SK-N-SH (cell line): ENCODE data around the gene LHX4. TPM values are rescaled to one million over a fixed set of nuclear protein-coding genes. Genes with fewer than 3 reads are reported as not detected.

Experiments
- CTCF ChIA-PET: fragments of 300-600, 350-600 bp; formaldehyde crosslinking; extraction: SDS; loops from one replicate; lab custom pipeline; 2021; lab: Yijun Ruan, JAX
- POLR2A ChIA-PET: fragments of 350-600 bp; sonication (Branson Sonifier 250); formaldehyde crosslinking; extraction: SDS; loops from one replicate; lab custom pipeline; 2020; ENCODE audit warnings: antibody characterized with exemption, inconsistent platforms; lab: Yijun Ruan, JAX
- DNase-seq: peaks from one replicate; pipeline ENCODE4 v3.0.0; 2012
- H2AFZ ChIP-seq: fragments of 200-600 bp; sonication (generic); 2 replicates; pipeline ENCODE4 v1.8.1; 2016; ENCODE audit warnings: antibody characterized with exemption, mild to moderate bottlenecking, low read depth
- H3F3A ChIP-seq: fragments of 200-600 bp; sonication (generic); replicated peaks from 2 replicates; pipeline ENCODE3; 2016; ENCODE audit warnings: antibody characterized with exemption, mild to moderate bottlenecking; ENCODE audit not compliant: insufficient read depth
- H3K27ac ChIP-seq, 2 experiments: fragments of 200-500 bp in 1 of 2; fragments of 200-600 bp in 1 of 2; sonication (Bioruptor generic) in 1 of 2; sonication (generic), shearing (Covaris generic) in 1 of 2; 2 replicates each; pipeline versions ENCODE4 v1.5.1 to v1.6.1; 2014 to 2016; ENCODE audit warnings: low read depth in 2 of 2, inconsistent platforms in 1 of 2, low read length in 1 of 2, mild to moderate bottlenecking in 1 of 2, mixed read lengths in 1 of 2
- H3K27me3 ChIP-seq: fragments of 200-600 bp; sonication (generic), shearing (Covaris generic); 2 replicates; pipeline ENCODE4 v1.6.1; 2016; ENCODE audit warnings: mixed run types; ENCODE audit not compliant: insufficient read depth
- H3K36me3 ChIP-seq, 2 experiments: fragments of 200-500 bp in 1 of 2; fragments of 200-600 bp in 1 of 2; sonication (Bioruptor generic) in 1 of 2; sonication (generic) in 1 of 2; replicated peaks in 1 of 2; 2 replicates each; pipeline versions ENCODE3 to v1.5.1; 2014 to 2016; ENCODE audit warnings: low read length in 1 of 2, mild to moderate bottlenecking in 1 of 2; ENCODE audit not compliant: insufficient read depth in 2 of 2, control insufficient read depth in 1 of 2
- H3K4me1 ChIP-seq, 2 experiments: fragments of 200-500 bp in 1 of 2; fragments of 200-600 bp in 1 of 2; sonication (Bioruptor generic) in 1 of 2; sonication (generic), shearing (Covaris generic) in 1 of 2; 2 replicates each; pipeline versions ENCODE4 v1.5.1 to v1.6.1; 2014 to 2016; ENCODE audit warnings: low read depth in 1 of 2, low read length in 1 of 2, mixed run types in 1 of 2; ENCODE audit not compliant: insufficient read depth in 2 of 2, control insufficient read depth in 1 of 2
- H3K4me2 ChIP-seq: fragments of 200-600 bp; sonication (generic), shearing (Covaris generic); 2 replicates; pipeline ENCODE4 v1.6.1; 2017; ENCODE audit warnings: mixed run types
- H3K4me3 ChIP-seq, 2 experiments: fragments of 200-500 bp in 1 of 2; fragments of 200-600 bp in 1 of 2; sonication (Bioruptor generic) in 1 of 2; sonication (generic), shearing (Covaris generic) in 1 of 2; 2 replicates each; pipeline versions ENCODE4 v1.5.1 to v1.8.1; 2014 to 2016; ENCODE audit warnings: low read depth in 2 of 2, inconsistent platforms in 1 of 2, low read length in 1 of 2, mild to moderate bottlenecking in 1 of 2, mixed read lengths in 1 of 2, moderate library complexity in 1 of 2
- H3K79me2 ChIP-seq: fragments of 200-600 bp; sonication (generic); 2 replicates; pipeline ENCODE4 v1.8.1; 2017; ENCODE audit warnings: mild to moderate bottlenecking; ENCODE audit not compliant: insufficient read depth
- H3K9ac ChIP-seq: fragments of 200-600 bp; sonication (generic); 2 replicates; pipeline ENCODE4 v1.6.1; 2017; ENCODE audit warnings: mixed run types
- H3K9me2 ChIP-seq: fragments of 200-600 bp; sonication (generic); 2 replicates; pipeline ENCODE4 v1.6.1; 2017; ENCODE audit warnings: mixed run types
- H3K9me3 ChIP-seq: fragments of 200-600 bp; sonication (generic); 2 replicates; pipeline ENCODE4 v1.6.1; 2017; ENCODE audit warnings: mixed run types, mild to moderate bottlenecking, moderate library complexity
- H4K20me1 ChIP-seq: fragments of 200-600 bp; sonication (generic); 2 replicates; pipeline ENCODE4 v1.6.1; 2017; ENCODE audit warnings: mild to moderate bottlenecking, mixed run types; ENCODE audit not compliant: insufficient read depth
- CHD2 ChIP-seq: fragments of 150-350 bp; IDR thresholded peaks from 2 replicates; pipeline ENCODE4 v1.6.1; 2018; ENCODE audit warnings: low read length; ENCODE audit not compliant: partially characterized antibody
- CTCF ChIP-seq: fragments of 200-600 bp; sonication (generic); IDR thresholded peaks from 2 replicates; pipeline ENCODE4 v1.6.1; 2017; ENCODE audit warnings: antibody characterized with exemption, mild to moderate bottlenecking, moderate library complexity
- ELF1 ChIP-seq: IDR thresholded peaks from 2 replicates; pipeline ENCODE4 v1.4.0; 2012
- EP300 ChIP-seq, 2 experiments: IDR thresholded peaks; 2 replicates each; pipeline versions ENCODE4 v1.4.0 to v1.6.1; 2012; ENCODE audit warnings: borderline replicate concordance in 1 of 2, low read depth in 1 of 2, low read length in 1 of 2
- FOSL2 ChIP-seq: IDR thresholded peaks from 2 replicates; pipeline ENCODE4 v1.4.0; 2012; ENCODE audit warnings: low read depth, mild to moderate bottlenecking, moderate library complexity, borderline replicate concordance
- IRF3 ChIP-seq: fragments of 150-350 bp; IDR thresholded peaks from 2 replicates; pipeline ENCODE4 v1.6.1; 2016; ENCODE audit warnings: mild to moderate bottlenecking, low read depth, low read length
- MEF2A ChIP-seq: IDR thresholded peaks from 2 replicates; pipeline ENCODE4 v1.4.0; 2012; ENCODE audit warnings: low read depth, borderline replicate concordance
- NFIC ChIP-seq: IDR thresholded peaks from 2 replicates; pipeline ENCODE4 v1.4.0; 2012; ENCODE audit warnings: borderline replicate concordance
- NRF1 ChIP-seq: IDR thresholded peaks from 2 replicates; pipeline ENCODE4 v1.6.1; 2012; ENCODE audit warnings: low read depth, mild to moderate bottlenecking, low read length
- RAD21 ChIP-seq: IDR thresholded peaks from 2 replicates; pipeline ENCODE4 v1.6.1; 2012; ENCODE audit warnings: mild to moderate bottlenecking, low read length
- REST ChIP-seq: IDR thresholded peaks from 2 replicates; pipeline ENCODE4 v1.6.1; 2012; ENCODE audit warnings: mild to moderate bottlenecking, low read depth, low read length, moderate library complexity
- RFX5 ChIP-seq: IDR thresholded peaks from 2 replicates; pipeline ENCODE4 v1.6.1; 2012; ENCODE audit warnings: mild to moderate bottlenecking, improper control_type of control experiment, low read length
- RXRA ChIP-seq: IDR thresholded peaks from 2 replicates; pipeline ENCODE4 v1.4.0; 2012; ENCODE audit warnings: low read depth, mild to moderate bottlenecking, borderline replicate concordance
- SMC3 ChIP-seq: IDR thresholded peaks from 2 replicates; pipeline ENCODE4 v1.6.1; 2012; ENCODE audit warnings: low read depth, low read length, improper control_type of control experiment
- TAF1 ChIP-seq: IDR thresholded peaks from 2 replicates; pipeline ENCODE4 v1.6.1; 2012; ENCODE audit warnings: low read depth, mild to moderate bottlenecking, low read length, moderate library complexity, borderline replicate concordance
- USF1 ChIP-seq: IDR thresholded peaks from 2 replicates; pipeline ENCODE4 v1.4.0; 2012; ENCODE audit warnings: low read depth, borderline replicate concordance
- ZBTB33 ChIP-seq: IDR thresholded peaks from 2 replicates; pipeline ENCODE4 v1.4.0; 2012; ENCODE audit warnings: low read depth, borderline replicate concordance
- WGBS: methylation state at CpG from one replicate; pipeline ENCODE4 v1.1.6; 2017; ENCODE audit warnings: low lambda C conversion rate; 5-methylcytosine and 5-hydroxymethylcytosine counted together
- polyA plus RNA-seq, 3 experiments: library from polyadenylated mRNA; depleted of rRNA; stranded (reverse); fragments of >200 nt; gene quantifications; 2 replicates each; pipeline ENCODE4 v1.2.3, GENCODE V29; 2012

Gene LHX4
- polyA plus RNA-seq, 1 of the 3 experiments (the other 2 are of a cell fraction): not detected

- Histone ChIP-seq H3K27ac (no peak overlapping the region), H3K4me1 (no peaks in the 10 kb centered on the region), H3K4me3 (no peak overlapping the region)
- DNase-seq: no peak
- TF ChIP-seq REST (no peak), USF1 (no peak), MEF2A (no peak)
- TF ChIP-seq, all 33 proteins: peak for 0
- no peaks in the 10 kb centered on the region for H3K79me2 ChIP-seq
- H3K9me2 ChIP-seq: no peaks in the 10 kb centered on the region
- H3F3A ChIP-seq: no peaks in the 10 kb centered on the region
- ChIA-PET POLR2A (interaction anchor here (0.7 kb wide), 1 partner anchor 315 kb away, joined by 3 read pairs; the partner anchor contains the start of gene ACBD6), CTCF (interaction anchor here (0.6 to 5.2 kb wide), 56 partner anchors 10 to 486 kb away, joined by 3 to 66 read pairs (median 4); partner anchors contain the start of gene LHX4)
- WGBS: 100% methylated on average over 1 of the region's 5 CpGs
- H3K4me2 ChIP-seq: no peak overlapping the region
- no peak overlapping the region for H3K9ac ChIP-seq
- no peaks in the 10 kb centered on the region for H4K20me1 ChIP-seq
- no peaks in the 10 kb centered on the region for H3K27me3 ChIP-seq
- H2AFZ ChIP-seq: no peak overlapping the region
- no peaks in the 10 kb centered on the region for H3K9me3 ChIP-seq
- H3K36me3 ChIP-seq: peaks cover 16 to 82% of the 10 kb centered on the region in 2 experiments
Measured at GRCh38 chr1:180187626-180188025, 42.4 kb upstream of the LHX4 start.

GRCh38 chr1:180188091-180188506, 42.0 kb upstream of the LHX4 start:
- Histone ChIP-seq H3K9me3 (no peaks in the 10 kb centered on the region), H4K20me1 (no peaks in the 10 kb centered on the region), H3K27ac (no peak overlapping the region), H3K9ac (no peak overlapping the region), H3K4me2 (no peak overlapping the region), H3K4me1 (no peaks in the 10 kb centered on the region; a peak in 1 of 4 replicates), H3K4me3 (peak overlapping the region in 1 of 2 experiments; percentile 40; a peak in 1 of 4 replicates), H3K36me3 (peaks cover 16 to 78% of the 10 kb centered on the region in 2 experiments)
- WGBS: 45% methylated on average over 4 of the region's 8 CpGs
- peak; percentile 87 for DNase-seq
- TF ChIP-seq NRF1 (peak; percentile 19; the same call in 1 of the 2 replicates), RAD21 (peak; percentile 87), RXRA (no peak), CTCF (peak; percentile 73), FOSL2 (no peak), CHD2 (no peak), IRF3 (no peak), ELF1 (no peak), MEF2A (no peak), ZBTB33 (no peak), RFX5 (no peak), EP300 (IDR thresholded peaks at IDR 0.05; ENCODE audit: borderline replicate concordance in 1 of 2, low read depth in 1 of 2, low read length in 1 of 2) (no peak), SMC3 (peak; percentile 85), TAF1 (no peak), NFIC (no peak)
- TF ChIP-seq, all 33 proteins: peak for 4
- Histone ChIP-seq H3F3A (no peaks in the 10 kb centered on the region), H2AFZ (no peak overlapping the region), H3K9me2 (no peaks in the 10 kb centered on the region), H3K79me2 (no peaks in the 10 kb centered on the region), H3K27me3 (no peaks in the 10 kb centered on the region)
- ChIA-PET POLR2A (interaction anchor here (0.7 kb wide), 1 partner anchor 314 kb away, joined by 3 read pairs; the partner anchor contains the start of gene ACBD6), CTCF (interaction anchor here (0.6 to 5.2 kb wide), 66 partner anchors 9 to 487 kb away, joined by 3 to 66 read pairs (median 4); partner anchors contain the start of gene LHX4)
